Stomach (tissue), 9 donors: Measurements from ENCODE around the gene CDK11B. TPM values are rescaled to one million over a fixed set of nuclear protein-coding genes. Genes with fewer than 3 reads are reported as not detected.
"Not testable (repeated sequence)": the region's sequence is repeated elsewhere in the genome, so short reads cannot be mapped to it uniquely, and the experiment has no call there.

ENCODE experiments used
- DNase-seq, 2 donors: peaks; one replicate each; pipeline versions ENCODE4 v3.0.0 to v3.0.0-alpha.2; 2013 to 2019
- H3K27ac ChIP-seq, 5 donors: fragments of 200-600 bp in 4 of 5; sonication (generic) in 4 of 5; one replicate each; pipeline ENCODE4 v1.5.1; 2013 to 2019; ENCODE audit warnings: mild to moderate bottlenecking in 1 of 5, moderate library complexity in 1 of 5
- H3K27me3 ChIP-seq, 3 donors: fragments of 200-600 bp; sonication (generic); one replicate each; pipeline ENCODE4 v1.5.1; 2017 to 2019; ENCODE audit warnings: mixed run types in 1 of 3
- H3K36me3 ChIP-seq, 4 donors: fragments of 200-600 bp; sonication (generic); 1 replicate in 3 of 4; 2 replicates in 1 of 4; pipeline ENCODE4 v1.5.1; 2016 to 2019
- H3K4me1 ChIP-seq, 4 donors: fragments of 200-600 bp; sonication (generic); one replicate each; pipeline ENCODE4 v1.5.1; 2016 to 2019
- H3K4me3 ChIP-seq, 4 donors: fragments of 200-600 bp; sonication (generic) in 3 of 4; one replicate each; pipeline ENCODE4 v1.5.1; 2016 to 2019; ENCODE audit warnings: mild to moderate bottlenecking in 1 of 4
- H3K9me3 ChIP-seq, 4 donors: fragments of 200-600 bp; sonication (generic); one replicate each; pipeline ENCODE4 v1.5.1; 2016 to 2019
- POLR2AphosphoS5 ChIP-seq, 3 donors: sonication (generic); formaldehyde crosslinking; IDR thresholded peaks; one replicate each; pipeline ENCODE4 v1.6.1; 2016; ENCODE audit warnings: antibody characterized with exemption in 3 of 3
- WGBS, 5 donors: extraction: QIAGEN DNeasy Blood & Tissue Kit in 3 of 5; methylation state at CpG; one replicate each; pipeline versions ENCODE4 v1.1.5 to v1.1.7; 2013 to 2018; 5-methylcytosine and 5-hydroxymethylcytosine counted together
- intact Hi-C: fragments of 100-400 bp; cut with DNase I; formaldehyde crosslinking; loops from one replicate; pipeline ENCODE4 v1.15.1; 2023; ENCODE audit warnings: low total_unique reads
- polyA plus RNA-seq, 3 donors: library from polyadenylated mRNA; stranded (reverse); fragments of 200-250 nt; gene quantifications; one replicate each; pipeline ENCODE4 v1.2.3, GENCODE V29; 2013
- total RNA-seq, 5 donors: library from RNA; depleted of rRNA; stranded (reverse); fragments of >200 nt; gene quantifications; one replicate each; pipeline versions ENCODE4 v1.1.0 to v1.2.3, GENCODE V29; 2014 to 2016
- donor health status: healthy with polysubstance abuse.
- donor health status: Bipolar disorder and iron deficiency.
- donor health status: healthy.

The CDK11B gene
- total and polyA plus RNA-seq, 8 donors, result 9.0 to 62.6 (median 28.6) TPM

DNA sequence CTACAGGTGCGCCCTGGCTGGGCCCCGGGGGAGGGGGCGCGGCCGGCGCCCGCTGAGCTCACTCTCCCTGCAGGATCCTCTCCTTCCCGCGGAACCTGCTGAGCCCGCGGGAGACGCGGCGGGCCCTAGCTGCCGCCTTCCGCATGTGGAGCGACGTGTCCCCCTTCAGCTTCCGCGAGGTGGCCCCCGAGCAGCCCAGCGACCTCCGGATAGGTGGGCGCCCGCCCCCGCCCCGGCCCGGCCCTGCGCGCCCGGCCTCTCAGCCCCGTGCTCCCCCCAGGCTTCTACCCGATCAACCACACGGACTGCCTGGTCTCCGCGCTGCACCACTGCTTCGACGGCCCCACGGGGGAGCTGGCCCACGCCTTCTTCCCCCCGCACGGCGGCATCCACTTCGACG, 41.3 kb upstream of the CDK11B start:
- H3K27me3 ChIP-seq, H3K4me3 ChIP-seq, intact Hi-C loops, H3K4me1 ChIP-seq, H3K27ac ChIP-seq, H3K9me3 ChIP-seq, DNase-seq: not testable (repeated sequence)
- no CpG with 5 or more reads among the region's 45 CpGs for WGBS, 5 donors
- peaks cover 10 to 16% (median 16%) of the 10 kb centered on the region in 4 donors for H3K36me3 ChIP-seq

DNA sequence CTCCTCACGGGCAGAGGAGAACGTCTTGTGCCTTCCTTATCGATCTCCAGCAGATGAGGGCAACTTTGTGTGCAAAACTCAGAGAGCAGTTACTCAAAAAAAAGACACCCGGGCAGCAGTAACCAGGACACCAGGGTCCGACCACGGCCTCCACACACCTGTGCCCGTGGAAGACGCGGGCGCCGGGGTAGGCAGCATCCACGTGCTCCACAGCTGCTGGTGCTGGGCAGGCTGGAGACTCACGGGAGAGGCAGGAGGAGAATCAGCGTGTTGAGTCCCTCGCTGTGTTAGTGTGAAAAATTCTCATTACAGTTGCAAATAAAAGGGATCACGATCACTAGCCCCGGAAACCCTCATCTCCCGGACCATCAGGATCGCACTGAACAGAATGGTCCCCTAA, 40.3 kb upstream of the CDK11B start:
- H3K27me3 ChIP-seq, H3K36me3 ChIP-seq, H3K9me3 ChIP-seq, H3K27ac ChIP-seq, H3K4me1 ChIP-seq, intact Hi-C loops, H3K4me3 ChIP-seq, DNase-seq: not testable (repeated sequence)
- 87 to 93% (median 90%) methylated on average over 2 to 15 of the region's 19 CpGs for WGBS, 5 donors

- H3K4me1 ChIP-seq, result peaks cover 0 to 12% (median 9%) of the 10 kb centered on the region in 4 donors
- 58 to 83% (median 75%) methylated on average over 2 to 22 of the region's 26 CpGs for WGBS, 5 donors
- H3K27me3 ChIP-seq, H3K36me3 ChIP-seq, H3K9me3 ChIP-seq, H3K27ac ChIP-seq, DNase-seq, H3K4me3 ChIP-seq, intact Hi-C loops: not testable (repeated sequence)
These were observed 38.8 kb upstream of the CDK11B start for GRCh38 chr1:1697358-1698183.

GRCh38 chr1:1696431-1697357, 37.9 kb upstream of the CDK11B start:
- 87 to 97% (median 91%) methylated on average over 14 to 20 of the region's 23 CpGs for WGBS, 5 donors
- peaks cover 0 to 12% (median 9%) of the 10 kb centered on the region in 4 donors for H3K4me1 ChIP-seq
- intact Hi-C loops, H3K27me3 ChIP-seq, H3K4me3 ChIP-seq, DNase-seq, H3K9me3 ChIP-seq, H3K36me3 ChIP-seq, H3K27ac ChIP-seq: not testable (repeated sequence)

- 0 to 1% (median 0%) methylated on average over 10 to 41 of the region's 98 CpGs; no CpG with 5 or more reads in 1 of the 5 donors for WGBS, 5 donors
- H3K36me3 ChIP-seq, result peaks cover 0 to 17% (median 3%) of the 10 kb centered on the region in 4 donors
These were observed 34.2 kb upstream of the CDK11B start, which contains the start of gene SLC35E2B for GRCh38 chr1:1692714-1693647. Gene SLC35E2B, minus strand, starts transcription at chr1:1692795. Its CDS starts 16,096 bp downstream, at chr1:1676699.

DNA sequence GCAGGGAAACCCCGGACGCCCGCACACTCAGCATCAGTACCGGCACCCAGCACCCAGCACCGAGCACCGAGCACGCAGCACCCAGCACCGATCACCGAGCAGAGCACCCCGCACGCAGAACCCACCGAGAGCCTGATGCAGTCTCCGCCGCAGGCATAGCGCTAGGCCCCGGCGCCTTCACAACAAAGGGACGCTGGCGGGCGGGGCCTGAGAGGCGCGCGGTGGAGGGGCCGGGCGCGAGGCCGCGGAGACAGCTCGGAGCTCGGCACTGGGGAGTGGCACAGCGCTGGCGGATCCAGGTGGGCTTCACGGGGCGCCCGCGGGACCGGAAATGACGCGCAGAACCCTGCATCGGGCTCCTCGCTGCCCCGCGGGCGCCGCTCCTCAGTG, 33.5 kb upstream of the CDK11B start:
- DNase-seq, result peak; percentile 55 to 89

More at GRCh38 chr1:1692714-1693647, 34.2 kb upstream of the CDK11B start, which contains the start of gene SLC35E2B:
- Histone ChIP-seq H3K27ac (peak within 1 kb of the TSS; percentile 88 to 93 (median 91)), H3K4me3 (peak within 1 kb of the TSS; percentile 54 to 60 (median 56)), H3K4me1 (peaks cover 0 to 31% (median 12%) of the 10 kb centered on the region in 4 donors)
- intact Hi-C loops, H3K27me3 ChIP-seq, H3K9me3 ChIP-seq: not testable (repeated sequence)
- peak; percentile 58 to 68 (median 58) for TF ChIP-seq POLR2AphosphoS5 (IDR thresholded peaks at IDR 0.05)
- peak; percentile 90 to 97 for DNase-seq

DNA sequence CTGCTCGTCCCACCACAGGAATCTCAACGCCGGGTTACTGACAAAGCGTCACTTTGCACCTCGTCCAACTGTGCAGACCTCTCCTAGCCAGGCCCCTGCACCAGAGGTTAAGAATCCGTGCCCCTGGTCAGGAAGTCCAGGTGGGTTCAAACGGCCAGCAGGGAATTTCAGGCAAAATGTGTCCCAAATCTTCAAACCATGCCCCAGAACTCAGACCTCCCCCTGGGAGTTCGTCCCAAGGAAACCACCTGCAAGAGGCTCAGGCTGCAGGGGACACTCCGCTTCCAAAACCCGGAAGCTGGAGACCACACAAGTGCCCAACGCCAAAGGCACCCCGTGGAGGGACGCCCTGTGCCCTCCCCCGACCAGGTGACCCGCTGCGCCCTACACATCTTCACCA, 32.6 kb upstream of the CDK11B start:
- Histone ChIP-seq H3K4me3 (peak overlapping the region in 3 of 4 donors; percentile 32 to 37 (median 35)), H3K4me1 (peaks cover 6 to 45% (median 20%) of the 10 kb centered on the region in 4 donors), H3K36me3 (peaks cover 0 to 22% (median 4%) of the 10 kb centered on the region in 4 donors), H3K27ac (peak overlapping the region in 1 of 5 donors; percentile 24)
- H3K9me3 ChIP-seq, intact Hi-C loops, DNase-seq, H3K27me3 ChIP-seq: not testable (repeated sequence)
- WGBS, 5 donors, result 0 to 11% (median 7%) methylated on average over 1 to 4 of the region's 16 CpGs; no CpG with 5 or more reads in 2 of the 5 donors

More for the DNA sequence above, 33.5 kb upstream of the CDK11B start:
- intact Hi-C loops, H3K27me3 ChIP-seq, H3K9me3 ChIP-seq: not testable (repeated sequence)
- 0 to 1% (median 0%) methylated on average over 10 to 31 of the region's 45 CpGs for WGBS, 5 donors
- Histone ChIP-seq H3K36me3 (peaks cover 0 to 22% (median 4%) of the 10 kb centered on the region in 4 donors), H3K4me3 (peak overlapping the region; percentile 54 to 60 (median 56)), H3K27ac (peak overlapping the region; percentile 88 to 93 (median 91)), H3K4me1 (peaks cover 0 to 36% (median 12%) of the 10 kb centered on the region in 4 donors)

GRCh38 chr1:1689526-1689925, 30.7 kb upstream of the CDK11B start:
- DNase-seq, H3K9me3 ChIP-seq, intact Hi-C loops, H3K27me3 ChIP-seq, H3K4me3 ChIP-seq: not testable (repeated sequence)
- peak overlapping the region in 1 of 5 donors; percentile 42 for H3K27ac ChIP-seq
- peaks cover 6 to 61% (median 28%) of the 10 kb centered on the region in 4 donors for H3K4me1 ChIP-seq
- H3K36me3 ChIP-seq, result peaks cover 0 to 22% (median 4%) of the 10 kb centered on the region in 4 donors
- WGBS, 5 donors, result 87 to 96% (median 93%) methylated on average over 5 to 7 of the region's 7 CpGs
